Measurements from ENCODE around the gene KCNK3. TPM values are rescaled to one million over a fixed set of nuclear protein-coding genes. Genes with fewer than 3 reads are reported as not detected.

Gene KCNK3
- total and polyA plus RNA-seq, 2 of the 13 experiments (the other 11 are each of a cell fraction or from before 2014, with no cell fraction given): not detected

DNA sequence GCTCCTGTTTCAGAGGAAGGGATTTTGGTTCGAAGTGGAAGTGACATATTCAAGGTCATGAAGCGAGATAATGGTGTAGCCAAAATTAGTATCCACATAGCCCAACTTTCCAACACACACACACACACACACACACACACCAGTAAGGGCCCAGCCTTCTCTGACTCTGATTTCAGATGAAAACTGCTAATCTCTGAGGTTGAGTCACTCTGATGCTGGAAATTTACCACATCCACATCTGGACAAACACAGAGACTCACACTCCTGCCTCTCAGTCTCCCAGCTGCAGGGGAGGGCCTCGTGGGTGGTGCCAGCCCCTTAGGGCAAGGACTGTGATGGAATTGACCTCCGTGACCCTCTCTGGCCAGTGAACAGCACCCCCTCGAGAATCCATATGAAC, 42.6 kb downstream of the KCNK3 start:
- ATAC-seq: no peak
- CTCF ChIA-PET (ENCODE audit: low intra/inter-chr PET ratio, low total read pairs): no interaction called here

More for the DNA sequence above, 42.6 kb downstream of the KCNK3 start:
- H3K4me2 ChIP-seq (ENCODE audit: low read depth, low read length): no peak overlapping the region
- POLR2A ChIA-PET: no interaction called here
- in situ Hi-C loops (cut with HindIII; ENCODE audit: extremely low pct_ligation_motif_present, low pct_unique_long_range_greater_than_20kb) (no loop called here), intact Hi-C loops (cut with micrococcal nuclease; ENCODE audit: unreplicated experiment) (no loop called here)
- no peaks in the 10 kb centered on the region for H3K79me2 ChIP-seq (ENCODE audit: insufficient read depth, low read length)
- no peak overlapping the region for H2AFZ ChIP-seq (ENCODE audit: low read length)
- no peaks in the 10 kb centered on the region for H3K36me3 ChIP-seq (replicated peaks in 1 of 2; ENCODE audit: control insufficient read depth in 1 of 2, insufficient read depth in 2 of 2, low read length in 2 of 2)
- DNase-seq (ENCODE audit: low spot score) (no peak), FAIRE-seq (no peak)
- peaks cover 6 to 29% of the 10 kb centered on the region in 2 experiments; a peak in 3 of 5 replicates for H3K27me3 ChIP-seq (ENCODE audit: control insufficient read depth in 1 of 2, insufficient read depth in 2 of 2, low read length in 2 of 2)
- WGBS (ENCODE audit: low lambda C conversion rate): 11% methylated on average over 5 of the region's 5 CpGs
- no TSS peak for BruUV-seq (replicated peaks)
- no peaks in the 10 kb centered on the region for H3K9me3 ChIP-seq (ENCODE audit: low read length)
- H3K4me1 ChIP-seq (ENCODE audit: insufficient read depth, low read length): peaks cover 34% of the 10 kb centered on the region
- no peak overlapping the region for H3K27ac ChIP-seq (ENCODE audit: extremely low read length, insufficient read depth, low read length)
- no peak overlapping the region for H3K4me3 ChIP-seq (replicated peaks in 1 of 3; ENCODE audit: insufficient read depth in 1 of 3, low read depth in 2 of 3, low read length in 3 of 3)
- no peaks in the 10 kb centered on the region for H4K20me1 ChIP-seq (ENCODE audit: insufficient read depth, low read length)
- TF ChIP-seq KMT2B (CRISPR knock-in tag; IDR thresholded peaks at IDR 0.05): no peak
- TF ChIP-seq, protein P1, sequence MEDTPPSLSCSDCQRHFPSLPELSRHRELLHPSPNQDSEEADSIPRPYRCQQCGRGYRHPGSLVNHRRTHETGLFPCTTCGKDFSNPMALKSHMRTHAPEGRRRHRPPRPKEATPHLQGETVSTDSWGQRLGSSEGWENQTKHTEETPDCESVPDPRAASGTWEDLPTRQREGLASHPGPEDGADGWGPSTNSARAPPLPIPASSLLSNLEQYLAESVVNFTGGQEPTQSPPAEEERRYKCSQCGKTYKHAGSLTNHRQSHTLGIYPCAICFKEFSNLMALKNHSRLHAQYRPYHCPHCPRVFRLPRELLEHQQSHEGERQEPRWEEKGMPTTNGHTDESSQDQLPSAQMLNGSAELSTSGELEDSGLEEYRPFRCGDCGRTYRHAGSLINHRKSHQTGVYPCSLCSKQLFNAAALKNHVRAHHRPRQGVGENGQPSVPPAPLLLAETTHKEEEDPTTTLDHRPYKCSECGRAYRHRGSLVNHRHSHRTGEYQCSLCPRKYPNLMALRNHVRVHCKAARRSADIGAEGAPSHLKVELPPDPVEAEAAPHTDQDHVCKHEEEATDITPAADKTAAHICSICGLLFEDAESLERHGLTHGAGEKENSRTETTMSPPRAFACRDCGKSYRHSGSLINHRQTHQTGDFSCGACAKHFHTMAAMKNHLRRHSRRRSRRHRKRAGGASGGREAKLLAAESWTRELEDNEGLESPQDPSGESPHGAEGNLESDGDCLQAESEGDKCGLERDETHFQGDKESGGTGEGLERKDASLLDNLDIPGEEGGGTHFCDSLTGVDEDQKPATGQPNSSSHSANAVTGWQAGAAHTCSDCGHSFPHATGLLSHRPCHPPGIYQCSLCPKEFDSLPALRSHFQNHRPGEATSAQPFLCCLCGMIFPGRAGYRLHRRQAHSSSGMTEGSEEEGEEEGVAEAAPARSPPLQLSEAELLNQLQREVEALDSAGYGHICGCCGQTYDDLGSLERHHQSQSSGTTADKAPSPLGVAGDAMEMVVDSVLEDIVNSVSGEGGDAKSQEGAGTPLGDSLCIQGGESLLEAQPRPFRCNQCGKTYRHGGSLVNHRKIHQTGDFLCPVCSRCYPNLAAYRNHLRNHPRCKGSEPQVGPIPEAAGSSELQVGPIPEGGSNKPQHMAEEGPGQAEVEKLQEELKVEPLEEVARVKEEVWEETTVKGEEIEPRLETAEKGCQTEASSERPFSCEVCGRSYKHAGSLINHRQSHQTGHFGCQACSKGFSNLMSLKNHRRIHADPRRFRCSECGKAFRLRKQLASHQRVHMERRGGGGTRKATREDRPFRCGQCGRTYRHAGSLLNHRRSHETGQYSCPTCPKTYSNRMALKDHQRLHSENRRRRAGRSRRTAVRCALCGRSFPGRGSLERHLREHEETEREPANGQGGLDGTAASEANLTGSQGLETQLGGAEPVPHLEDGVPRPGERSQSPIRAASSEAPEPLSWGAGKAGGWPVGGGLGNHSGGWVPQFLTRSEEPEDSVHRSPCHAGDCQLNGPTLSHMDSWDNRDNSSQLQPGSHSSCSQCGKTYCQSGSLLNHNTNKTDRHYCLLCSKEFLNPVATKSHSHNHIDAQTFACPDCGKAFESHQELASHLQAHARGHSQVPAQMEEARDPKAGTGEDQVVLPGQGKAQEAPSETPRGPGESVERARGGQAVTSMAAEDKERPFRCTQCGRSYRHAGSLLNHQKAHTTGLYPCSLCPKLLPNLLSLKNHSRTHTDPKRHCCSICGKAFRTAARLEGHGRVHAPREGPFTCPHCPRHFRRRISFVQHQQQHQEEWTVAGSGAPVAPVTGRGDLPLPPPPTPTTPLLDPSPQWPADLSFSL (CRISPR knock-in tag; IDR thresholded peaks at IDR 0.05): peak; percentile 59; the same call in 1 of the 2 replicates
- TF ChIP-seq SAP130 (CRISPR knock-in tag; IDR thresholded peaks at IDR 0.05; ENCODE audit: low read depth): no peak
- no peak for TF ChIP-seq NR2F6 (IDR thresholded peaks at IDR 0.05)
- TF ChIP-seq NR2F6 (CRISPR knock-in tag; IDR thresholded peaks at IDR 0.05): peak; percentile 45; the same call in 1 of the 2 replicates
- H3K9ac ChIP-seq (ENCODE audit: insufficient read depth, low read depth, low read length): no peak overlapping the region

Data from HepG2 (cell line).